Sigmoid colon (tissue), 7 donors: Measurements from ENCODE around the gene FBXL7. TPM values are rescaled to one million over a fixed set of nuclear protein-coding genes. Genes with fewer than 3 reads are reported as not detected.

Source experiments
- DNase-seq: peaks from one replicate; pipeline ENCODE4 v3.0.0-alpha.2; 2019
- H3K27ac ChIP-seq, 4 donors: fragments of 200-600 bp; sonication (generic); one replicate each; pipeline ENCODE4 v1.5.1; 2016 to 2019; ENCODE audit warnings: mild to moderate bottlenecking in 1 of 4
- H3K27me3 ChIP-seq, 3 donors: fragments of 200-600 bp; sonication (generic); one replicate each; pipeline ENCODE4 v1.5.1; 2019; ENCODE audit warnings: mild to moderate bottlenecking in 1 of 3
- H3K36me3 ChIP-seq, 4 donors: fragments of 200-600 bp; sonication (generic); one replicate each; pipeline ENCODE4 v1.5.1; 2016 to 2019
- H3K4me1 ChIP-seq, 4 donors: fragments of 200-600 bp; sonication (generic); one replicate each; pipeline ENCODE4 v1.5.1; 2017 to 2019
- H3K4me3 ChIP-seq, 4 donors: fragments of 200-600 bp; sonication (generic); one replicate each; pipeline ENCODE4 v1.5.1; 2017 to 2019; ENCODE audit warnings: mild to moderate bottlenecking in 2 of 4, moderate library complexity in 1 of 4
- H3K9me3 ChIP-seq, 4 donors: fragments of 200-600 bp in 3 of 4; sonication (generic) in 3 of 4; one replicate each; pipeline versions ENCODE4 v1.5.1 to v1.6.1; 2013 to 2019
- EP300 ChIP-seq, 4 donors: sonication (generic); formaldehyde crosslinking; IDR thresholded peaks; one replicate each; pipeline ENCODE4 v1.6.1; 2017; ENCODE audit warnings: antibody characterized with exemption in 4 of 4
- POLR2A ChIP-seq, 2 donors: fragments of 450-650 bp; IDR thresholded peaks; one replicate each; pipeline ENCODE4 v1.6.1; 2016; ENCODE audit warnings: antibody characterized with exemption in 2 of 2, mild to moderate bottlenecking in 2 of 2, moderate library complexity in 2 of 2
- POLR2AphosphoS5 ChIP-seq, 4 donors: sonication (generic); formaldehyde crosslinking; IDR thresholded peaks; one replicate each; pipeline ENCODE4 v1.6.1; 2017; ENCODE audit warnings: antibody characterized with exemption in 4 of 4
- WGBS, 2 donors: extraction: QIAGEN DNeasy Blood & Tissue Kit; methylation state at CpG; one replicate each; pipeline ENCODE4 v1.1.7; 2013; 5-methylcytosine and 5-hydroxymethylcytosine counted together
- intact Hi-C: fragments of 100-400 bp; cut with DNase I; formaldehyde crosslinking; loops from one replicate; pipeline ENCODE4 v1.15.1; 2023
- polyA plus RNA-seq, 3 donors: library from polyadenylated mRNA; stranded (reverse); fragments of 200-250 nt; gene quantifications; one replicate each; pipeline ENCODE4 v1.2.3, GENCODE V29; 2013
- total RNA-seq, 4 donors: library from RNA; depleted of rRNA; stranded (reverse); fragments of >200 nt; gene quantifications; one replicate each; pipeline ENCODE4 v1.1.0, GENCODE V29; 2016
- TF ChIP-seq, protein P1 (sequence below), 4 experiments: fragments of 450-650 bp in 3 of 4; fragments of 200-600 bp in 1 of 4; IDR thresholded peaks; one replicate each; pipeline ENCODE4 v1.5.1; 2016 to 2019; ENCODE audit warnings: antibody characterized with exemption in 4 of 4, mild to moderate bottlenecking in 3 of 4, moderate library complexity in 2 of 4
- donor health status: healthy with polysubstance abuse.
- donor health status: Bipolar disorder and iron deficiency.
- donor health status: healthy.

Gene FBXL7
- total and polyA plus RNA-seq, 7 donors = 0.92 to 44.3 (median 18.2) TPM

DNA sequence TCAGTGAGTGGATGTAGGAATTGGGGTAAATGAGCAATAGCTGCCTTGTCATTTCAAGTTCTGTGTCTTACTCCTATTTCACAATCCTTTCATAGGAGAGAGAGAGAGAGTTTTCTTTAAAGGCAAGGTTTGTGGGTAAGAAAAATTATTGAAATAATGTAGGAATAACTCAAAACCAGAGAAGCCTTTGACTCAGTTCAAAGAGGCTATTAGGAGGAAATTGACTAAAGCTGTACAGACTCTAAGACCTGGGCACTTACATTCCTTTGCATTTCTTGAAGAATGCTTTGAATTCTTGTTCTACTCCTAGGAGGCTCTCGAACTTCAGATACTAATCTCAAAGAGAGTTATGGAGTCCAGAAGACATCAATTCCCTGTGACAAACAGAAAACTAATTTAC, 257.1 kb downstream of the FBXL7 start:
- Histone ChIP-seq H3K27me3 (no peaks in the 10 kb centered on the region), H3K4me3 (no peak overlapping the region), H3K9me3 (peaks cover 0 to 5% (median 0%) of the 10 kb centered on the region in 4 donors), H3K36me3 (no peaks in the 10 kb centered on the region), H3K4me1 (peaks cover 0 to 12% (median 0%) of the 10 kb centered on the region in 4 donors), H3K27ac (no peak overlapping the region)
- 28 to 55% methylated on average over 1 of the region's 1 CpG for WGBS, 2 donors
- no peak for DNase-seq
- intact Hi-C loops = no loop called here
- TF ChIP-seq EP300 (IDR thresholded peaks at IDR 0.05) (no peak), POLR2AphosphoS5 (IDR thresholded peaks at IDR 0.05) (no peak), POLR2A (IDR thresholded peaks at IDR 0.05) (no peak)
- TF ChIP-seq, protein P1, sequence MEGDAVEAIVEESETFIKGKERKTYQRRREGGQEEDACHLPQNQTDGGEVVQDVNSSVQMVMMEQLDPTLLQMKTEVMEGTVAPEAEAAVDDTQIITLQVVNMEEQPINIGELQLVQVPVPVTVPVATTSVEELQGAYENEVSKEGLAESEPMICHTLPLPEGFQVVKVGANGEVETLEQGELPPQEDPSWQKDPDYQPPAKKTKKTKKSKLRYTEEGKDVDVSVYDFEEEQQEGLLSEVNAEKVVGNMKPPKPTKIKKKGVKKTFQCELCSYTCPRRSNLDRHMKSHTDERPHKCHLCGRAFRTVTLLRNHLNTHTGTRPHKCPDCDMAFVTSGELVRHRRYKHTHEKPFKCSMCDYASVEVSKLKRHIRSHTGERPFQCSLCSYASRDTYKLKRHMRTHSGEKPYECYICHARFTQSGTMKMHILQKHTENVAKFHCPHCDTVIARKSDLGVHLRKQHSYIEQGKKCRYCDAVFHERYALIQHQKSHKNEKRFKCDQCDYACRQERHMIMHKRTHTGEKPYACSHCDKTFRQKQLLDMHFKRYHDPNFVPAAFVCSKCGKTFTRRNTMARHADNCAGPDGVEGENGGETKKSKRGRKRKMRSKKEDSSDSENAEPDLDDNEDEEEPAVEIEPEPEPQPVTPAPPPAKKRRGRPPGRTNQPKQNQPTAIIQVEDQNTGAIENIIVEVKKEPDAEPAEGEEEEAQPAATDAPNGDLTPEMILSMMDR (IDR thresholded peaks at IDR 0.05) = no peak

DNA sequence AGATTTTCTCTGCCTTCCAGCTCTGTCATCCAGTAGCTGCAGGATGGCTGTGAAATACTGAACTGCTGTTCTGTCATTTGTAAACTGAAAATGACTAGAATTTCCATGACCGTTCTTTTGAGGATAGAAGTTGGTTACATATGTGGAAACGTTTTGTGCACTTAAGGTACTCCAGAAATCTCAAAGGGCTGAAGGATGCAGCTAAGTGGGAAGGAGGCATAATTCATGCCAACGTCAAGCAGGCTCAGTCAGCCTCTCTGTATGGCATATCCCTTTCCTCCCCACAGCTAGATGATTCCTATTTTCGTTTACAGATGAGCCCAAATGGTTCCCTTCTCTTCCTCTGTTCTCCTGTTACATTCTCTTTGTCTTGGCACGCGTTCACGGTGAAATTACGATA, 257.6 kb downstream of the FBXL7 start:
- Histone ChIP-seq H3K36me3 (no peaks in the 10 kb centered on the region), H3K27ac (no peak overlapping the region), H3K27me3 (no peaks in the 10 kb centered on the region), H3K4me1 (peaks cover 0 to 8% (median 0%) of the 10 kb centered on the region in 4 donors), H3K9me3 (peaks cover 0 to 5% (median 0%) of the 10 kb centered on the region in 4 donors), H3K4me3 (no peak overlapping the region)
- DNase-seq = no peak
- TF ChIP-seq POLR2AphosphoS5 (IDR thresholded peaks at IDR 0.05) (no peak), POLR2A (IDR thresholded peaks at IDR 0.05) (no peak), EP300 (IDR thresholded peaks at IDR 0.05) (no peak)
- TF ChIP-seq, protein P1 (IDR thresholded peaks at IDR 0.05) = no peak
- intact Hi-C loops = no loop called here
- 57 to 75% methylated on average over 8 of the region's 8 CpGs for WGBS, 2 donors

DNA sequence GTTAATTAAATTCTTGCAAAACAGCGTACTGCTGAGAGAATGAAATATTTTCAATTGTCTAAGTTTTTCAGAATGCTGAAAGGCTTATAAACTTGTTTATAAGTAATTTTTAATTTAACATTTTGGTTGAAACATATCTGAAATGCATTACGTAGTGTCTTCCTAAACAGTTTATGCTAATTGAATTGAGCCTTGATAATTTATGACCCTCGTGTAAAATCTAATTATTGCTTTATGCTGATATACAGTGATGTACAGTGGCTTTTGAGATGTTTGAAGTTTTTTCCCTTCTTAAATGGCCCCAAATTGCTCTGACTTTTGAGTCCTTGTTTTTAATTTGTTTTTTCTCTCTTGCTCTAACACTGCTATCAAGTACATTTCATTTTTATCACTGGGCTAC, 262.7 kb downstream of the FBXL7 start:
- intact Hi-C loops = no loop called here
- H3K36me3 ChIP-seq = no peaks in the 10 kb centered on the region
- no peaks in the 10 kb centered on the region for H3K4me1 ChIP-seq
- H3K27me3 ChIP-seq = no peaks in the 10 kb centered on the region
- H3K27ac ChIP-seq = no peak overlapping the region
- H3K9me3 ChIP-seq = no peaks in the 10 kb centered on the region
- no peak for TF ChIP-seq POLR2A (IDR thresholded peaks at IDR 0.05)
- TF ChIP-seq POLR2AphosphoS5 (IDR thresholded peaks at IDR 0.05) = no peak
- TF ChIP-seq EP300 (IDR thresholded peaks at IDR 0.05) = no peak
- TF ChIP-seq, protein P1 (IDR thresholded peaks at IDR 0.05) = no peak
- DNase-seq = no peak
- H3K4me3 ChIP-seq = no peak overlapping the region
- whole genome bisulfite sequencing, 2 donors = 71 to 81% methylated on average over 3 of the region's 3 CpGs

- intact Hi-C loops = no loop called here
- no peaks in the 10 kb centered on the region for H3K4me1 ChIP-seq
- H3K27ac ChIP-seq = no peak overlapping the region
- H3K36me3 ChIP-seq = no peaks in the 10 kb centered on the region
- H3K9me3 ChIP-seq = no peaks in the 10 kb centered on the region
- H3K27me3 ChIP-seq = no peaks in the 10 kb centered on the region
- DNase-seq = no peak
- H3K4me3 ChIP-seq = no peak overlapping the region
- TF ChIP-seq, protein P1 (IDR thresholded peaks at IDR 0.05) = no peak
- TF ChIP-seq POLR2A (IDR thresholded peaks at IDR 0.05) = no peak
- no peak for TF ChIP-seq EP300 (IDR thresholded peaks at IDR 0.05)
- no peak for TF ChIP-seq POLR2AphosphoS5 (IDR thresholded peaks at IDR 0.05)
These were observed 263.8 kb downstream of the FBXL7 start for GRCh38 chr5:15763754-15764153.

DNA sequence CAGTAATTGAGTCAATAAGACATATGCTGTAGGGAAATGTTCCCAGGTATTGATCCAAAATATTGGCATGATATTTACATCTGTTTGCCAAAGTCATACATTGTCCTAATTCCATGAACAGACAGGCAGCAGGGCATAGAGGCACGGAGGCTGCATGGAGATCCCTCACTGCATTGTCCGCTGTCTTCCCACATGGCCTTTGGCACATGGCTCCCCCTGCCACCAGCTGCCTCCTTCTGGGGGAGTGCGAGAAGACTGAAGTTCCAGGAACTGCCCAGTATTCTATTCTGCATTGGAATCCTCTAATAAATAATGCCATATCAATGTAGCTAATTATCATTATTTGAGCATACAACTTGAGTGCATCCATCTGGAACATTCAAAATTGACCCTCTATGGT, 269.0 kb downstream of the FBXL7 start:
- 92 to 93% methylated on average over 3 of the region's 3 CpGs for WGBS, 2 donors
- H3K4me1 ChIP-seq = no peaks in the 10 kb centered on the region
- H3K9me3 ChIP-seq = no peaks in the 10 kb centered on the region
- TF ChIP-seq EP300 (IDR thresholded peaks at IDR 0.05) (no peak), POLR2A (IDR thresholded peaks at IDR 0.05) (no peak), POLR2AphosphoS5 (IDR thresholded peaks at IDR 0.05) (no peak)
- TF ChIP-seq, protein P1 (IDR thresholded peaks at IDR 0.05) = no peak
- DNase-seq = no peak
- no peak overlapping the region for H3K27ac ChIP-seq
- H3K27me3 ChIP-seq = no peaks in the 10 kb centered on the region
- H3K4me3 ChIP-seq = no peak overlapping the region
- intact Hi-C loops = no loop called here
- H3K36me3 ChIP-seq = no peaks in the 10 kb centered on the region
